HG02678 (cell line): ENCODE measurements around the gene TAF11.
"Not testable (repeated sequence)": the region's sequence is repeated elsewhere in the genome, so short reads cannot be mapped to it uniquely, and the experiment has no call there.

ENCODE experiments used
- ATAC-seq: cut with Tn5 transposase; IDR thresholded peaks from one replicate; pipeline ENCODE4 v1.9.1; 2021; ENCODE audit warnings: mild to moderate bottlenecking, moderate library complexity; ENCODE audit not compliant: unreplicated experiment

Gene TAF11

DNA sequence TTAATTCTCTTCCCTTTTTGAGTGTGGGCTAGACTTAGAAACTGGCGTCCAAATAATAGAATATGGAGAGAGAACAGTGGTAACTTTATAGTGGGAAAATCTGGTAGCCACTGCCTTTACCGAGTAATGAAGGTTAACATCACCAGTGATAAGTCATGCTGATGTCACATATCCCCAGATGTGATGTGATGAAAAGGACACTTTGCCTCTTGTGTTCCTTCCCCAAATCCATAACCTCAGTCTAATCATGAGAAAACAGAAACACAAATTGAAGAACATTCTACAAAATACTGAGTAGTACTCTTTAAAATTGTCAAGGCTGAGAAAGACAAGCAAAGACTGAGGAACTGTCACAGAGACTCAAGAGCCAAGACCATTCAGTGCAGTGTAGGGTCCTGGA lies 19.0 kb upstream of the TAF11 start:
- ATAC-seq, result no peak

DNA sequence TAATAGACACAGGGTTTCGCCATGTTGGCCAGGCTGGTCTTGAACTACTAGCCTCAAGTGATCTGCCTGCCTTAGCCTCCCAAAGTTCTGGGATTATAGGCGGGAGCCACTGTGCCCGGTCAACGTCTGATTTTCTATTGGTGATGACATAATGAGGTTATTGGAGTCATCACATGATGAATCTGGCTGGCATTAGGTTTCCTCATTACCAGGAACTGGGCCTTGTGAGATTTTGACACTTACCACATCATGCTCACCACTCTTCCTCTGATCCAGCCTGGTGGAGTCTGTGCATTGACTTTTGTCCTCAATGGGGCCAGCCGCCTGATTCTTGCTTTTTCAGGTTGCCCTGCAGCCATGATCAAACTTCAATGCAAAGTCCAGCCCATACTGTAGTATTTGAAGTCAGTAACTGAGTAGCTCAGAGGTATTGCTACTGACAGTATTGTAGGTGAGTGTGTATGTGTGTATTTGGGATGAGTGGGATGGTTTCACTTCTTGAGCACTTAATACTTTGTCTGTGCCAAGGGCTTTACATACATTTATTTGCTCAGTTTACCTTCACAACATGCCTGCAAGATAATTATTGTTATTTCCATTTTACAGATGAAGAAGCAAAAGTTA lies 17.3 kb upstream of the TAF11 start:
- ATAC-seq, result no peak

DNA sequence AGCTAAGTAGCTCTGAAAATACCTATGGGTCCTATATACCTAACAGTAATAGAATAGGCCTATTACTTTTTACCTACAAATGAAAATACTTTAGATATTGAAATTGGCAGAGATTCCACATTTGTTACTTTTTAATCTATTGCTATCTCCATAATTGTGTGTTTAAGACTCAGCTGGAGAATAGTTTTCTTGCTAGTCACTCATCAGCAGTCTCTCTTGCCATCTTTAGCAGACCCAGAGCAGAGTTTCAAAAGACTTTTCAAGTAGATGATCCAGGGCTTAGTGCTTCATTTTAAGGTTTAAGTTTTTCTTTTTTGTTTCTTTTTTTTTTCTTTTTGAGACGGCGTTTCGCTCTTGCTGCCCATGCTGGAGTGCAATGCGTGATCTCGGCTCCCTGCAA lies 14.1 kb upstream of the TAF11 start:
- no peak for ATAC-seq

DNA sequence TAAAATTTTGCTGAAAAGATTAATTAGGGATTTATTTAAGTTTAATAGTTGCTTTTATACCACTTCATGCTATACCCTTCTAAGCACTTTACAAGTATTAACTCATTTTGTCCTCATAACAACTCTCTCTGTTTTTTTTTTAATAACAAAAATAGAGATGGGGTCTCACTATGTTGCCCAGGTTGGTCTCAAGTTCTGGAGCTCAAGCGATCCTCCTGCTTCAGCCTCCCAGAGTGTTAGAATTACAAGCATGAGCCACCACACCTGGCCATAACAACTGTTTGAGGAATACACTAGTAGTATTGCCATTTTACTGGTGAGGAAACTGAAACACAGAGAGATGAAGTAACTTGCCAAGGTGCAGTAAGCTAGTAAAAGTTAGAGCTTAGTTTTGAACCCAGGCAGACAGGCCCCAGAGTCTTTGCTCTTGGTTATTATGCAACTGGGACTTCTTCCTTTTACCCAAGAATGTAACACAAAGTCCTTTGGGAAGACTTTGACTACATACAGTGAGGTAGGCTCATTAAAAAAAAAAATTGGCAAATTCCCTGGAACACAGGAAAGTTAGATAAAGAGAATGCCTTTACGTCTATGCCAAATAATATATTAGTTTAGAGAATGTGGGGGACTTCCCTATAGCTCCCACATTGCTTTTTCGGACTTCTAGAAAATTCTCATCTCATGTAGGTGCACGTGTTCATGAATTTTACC lies 12.6 kb upstream of the TAF11 start:
- ATAC-seq, result no peak

DNA sequence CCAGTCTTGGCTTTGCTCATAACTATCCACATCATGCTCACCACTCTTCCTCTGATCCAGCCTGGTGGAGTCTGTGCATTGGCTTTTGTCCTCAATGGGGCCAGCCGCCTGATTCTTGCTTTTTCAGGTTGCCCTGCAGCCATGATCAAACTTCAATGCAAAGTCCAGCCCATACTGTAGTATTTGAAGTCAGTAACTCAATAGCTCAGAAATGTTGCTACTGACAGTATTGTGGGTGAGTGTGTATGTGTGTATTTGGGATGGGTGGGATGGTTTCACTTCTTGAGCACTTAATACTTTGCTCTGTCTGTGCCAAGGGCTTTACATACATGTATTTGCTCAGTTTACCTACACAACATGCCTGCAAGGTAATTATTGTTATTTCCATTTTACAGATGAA lies 11.9 kb upstream of the TAF11 start:
- ATAC-seq, result not testable (repeated sequence)

- ATAC-seq, result no peak
These were observed 9.9 kb upstream of the TAF11 start for GRCh38 chr6:34897716-34898115.

GRCh38 chr6:34897130-34897529 lies 9.3 kb upstream of the TAF11 start:
- no peak for ATAC-seq

GRCh38 chr6:34894693-34895092 lies 6.9 kb upstream of the TAF11 start:
- no peak for ATAC-seq

DNA sequence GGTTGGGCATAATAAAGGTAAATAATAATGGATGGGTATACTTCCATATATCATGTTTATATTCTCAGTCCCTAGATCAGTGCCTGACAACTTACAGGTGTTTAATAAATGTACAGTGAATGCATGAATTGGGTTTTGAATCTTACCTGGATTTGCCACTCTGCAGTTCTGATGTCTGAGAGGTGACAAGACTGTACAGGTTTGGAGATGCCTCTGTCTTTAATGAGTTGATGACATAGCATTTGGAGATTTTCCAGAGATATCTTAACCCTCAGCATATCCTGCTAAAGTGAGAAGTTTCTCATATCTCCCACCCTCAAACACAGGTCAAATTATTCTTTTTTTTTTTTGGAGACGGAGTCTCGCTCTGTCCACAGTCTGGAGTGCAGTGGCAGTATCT lies 3.5 kb upstream of the TAF11 start:
- no peak for ATAC-seq

GRCh38 chr6:34890533-34890925 lies 2.7 kb upstream of the TAF11 start:
- ATAC-seq, result no peak

- peak; percentile 61 for ATAC-seq
These were observed 1.2 kb upstream of the TAF11 start, which contains the start of gene ANKS1A for GRCh38 chr6:34888874-34889555. Gene ANKS1A, plus strand, starts transcription at chr6:34889255. Its CDS starts 148 bp downstream, at chr6:34889403.

DNA sequence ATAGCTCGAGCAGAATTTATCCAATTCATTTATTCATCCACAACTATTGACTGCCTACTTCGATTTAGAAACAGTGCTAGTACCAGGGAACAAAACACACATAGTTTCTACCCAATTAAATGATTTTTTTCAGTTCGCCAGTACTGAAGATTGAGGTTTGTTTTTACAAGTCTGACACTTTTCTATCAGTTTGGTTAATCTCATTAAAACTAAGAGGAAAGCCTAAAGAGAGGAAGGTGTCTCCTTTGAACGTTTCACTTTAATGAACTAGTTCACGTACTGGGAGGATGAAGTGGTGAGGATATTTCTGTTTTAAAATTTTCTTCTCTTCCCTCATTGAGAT lies 643 bp upstream of the TAF11 start:
- no peak for ATAC-seq

DNA sequence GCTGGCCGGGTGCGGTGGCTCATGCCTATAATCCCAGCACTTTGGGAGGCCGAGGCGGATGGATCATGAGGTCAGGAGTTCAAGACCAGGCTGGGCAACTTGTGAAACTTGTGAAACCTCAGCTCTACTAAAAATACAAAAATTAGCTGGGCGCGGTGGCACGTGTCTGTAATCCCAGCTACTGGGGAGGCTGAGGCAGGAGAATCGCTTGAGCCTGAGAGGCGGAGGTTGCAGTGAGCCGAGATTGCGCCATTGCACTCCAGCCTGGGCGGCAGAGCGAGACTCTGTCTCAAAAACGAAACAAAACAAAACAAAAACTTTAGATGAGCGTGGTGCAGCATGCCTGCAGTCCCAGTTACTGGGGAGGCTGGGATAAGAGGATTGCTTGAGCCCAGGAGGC lies 2.0 kb downstream of the TAF11 start:
- ATAC-seq, result not testable (repeated sequence)

DNA sequence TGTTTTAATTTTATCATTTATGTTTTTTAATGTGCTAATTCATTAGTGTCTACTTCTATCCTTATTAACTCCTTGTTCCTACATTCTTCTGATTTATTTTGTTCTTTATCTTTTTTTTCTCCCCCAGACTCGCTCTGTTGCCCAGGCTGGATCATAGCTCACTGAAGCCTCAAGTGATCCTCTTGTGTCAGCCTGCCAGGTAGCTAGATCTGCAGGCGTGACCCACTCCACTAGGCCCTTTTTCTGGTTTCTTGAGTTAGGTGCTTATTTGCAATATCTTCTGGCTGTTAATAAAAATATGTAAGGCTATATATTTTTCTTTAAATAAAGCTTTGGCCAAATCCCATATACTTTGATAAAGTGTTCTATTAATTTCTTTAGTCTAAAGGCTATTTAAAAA lies 2.8 kb downstream of the TAF11 start:
- no peak for ATAC-seq

DNA sequence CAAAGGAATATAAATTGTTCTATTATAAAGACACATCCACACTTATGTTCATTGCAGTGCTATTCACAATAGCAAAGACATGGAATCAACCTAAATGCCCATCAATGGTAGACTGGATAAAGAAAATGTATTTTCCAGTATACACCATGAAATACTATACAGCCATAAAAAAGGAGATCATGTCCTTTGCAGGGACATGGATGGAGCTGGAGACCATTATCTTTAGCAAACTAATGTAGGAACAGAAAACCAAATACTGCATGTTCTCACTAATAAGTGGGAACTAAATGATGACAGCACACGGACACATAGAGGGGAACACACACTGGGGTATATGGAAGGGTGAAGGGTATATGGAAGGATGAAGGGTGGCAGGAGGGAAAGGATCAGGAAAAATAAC lies 3.8 kb downstream of the TAF11 start:
- not testable (repeated sequence) for ATAC-seq

- ATAC-seq, result no peak
These were observed 9.9 kb downstream of the TAF11 start for GRCh38 chr6:34877869-34878485.

GRCh38 chr6:34877259-34877658 lies 10.6 kb downstream of the TAF11 start:
- ATAC-seq, result no peak

DNA sequence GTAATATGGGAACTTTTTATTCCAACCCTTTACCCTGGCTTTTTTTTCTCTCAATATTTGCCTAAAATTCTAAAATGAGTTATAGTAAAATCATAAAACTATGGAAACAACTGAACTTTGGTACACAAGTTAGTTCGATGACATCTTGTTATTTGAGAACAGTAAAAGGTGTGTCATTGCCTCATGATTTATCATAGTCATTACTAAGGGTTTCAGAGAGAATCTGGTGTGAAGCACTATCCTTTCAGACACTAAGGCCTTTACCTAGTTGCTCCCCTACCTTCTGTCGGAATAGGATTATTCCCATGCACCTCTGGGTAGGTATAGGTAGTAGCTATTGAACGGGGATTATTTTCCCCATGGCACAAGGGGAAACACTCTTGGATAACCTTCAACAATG lies 11.4 kb downstream of the TAF11 start:
- ATAC-seq, result no peak

- ATAC-seq, result no peak
These were observed 12.3 kb downstream of the TAF11 start for GRCh38 chr6:34875292-34876213.

- ATAC-seq, result no peak
These were observed 15.5 kb downstream of the TAF11 start for GRCh38 chr6:34872332-34872731.

DNA sequence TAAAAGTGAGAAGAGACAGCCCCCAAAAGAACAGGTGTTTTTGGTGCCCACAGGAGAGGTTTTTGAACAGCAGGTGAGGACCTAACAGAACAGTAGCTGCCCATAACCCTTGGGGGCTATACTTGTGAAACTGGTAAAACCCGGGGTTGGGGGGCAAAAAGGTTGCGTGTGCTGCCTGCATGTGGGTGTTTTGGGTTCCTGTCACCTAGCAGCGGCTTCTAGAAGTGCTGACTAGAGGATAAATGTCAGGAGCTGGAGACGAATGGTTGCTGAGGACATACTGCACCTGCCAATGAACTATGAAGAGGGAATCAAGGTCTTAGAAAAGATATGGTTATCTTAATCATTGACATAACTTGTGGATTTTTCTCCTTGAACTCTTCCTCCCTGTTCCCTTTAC lies 16.0 kb downstream of the TAF11 start:
- ATAC-seq, result no peak
